Loucy (cell line): ENCODE data around the gene ZFYVE28.

Experiments
- H2AFZ ChIP-seq: fragments of 200-600 bp; sonication (generic); 2 replicates; pipeline ENCODE4 v1.6.0; 2016; ENCODE audit warnings: antibody characterized with exemption, mild to moderate bottlenecking, low read length, moderate library complexity
- H3F3A ChIP-seq: fragments of 200-600 bp; 2 replicates; pipeline ENCODE4 v1.6.0; 2016; ENCODE audit warnings: antibody characterized with exemption, low read depth, mild to moderate bottlenecking
- H3K27me3 ChIP-seq: fragments of 200-600 bp; sonication (generic); 2 replicates; pipeline ENCODE4 v1.6.1; 2014; ENCODE audit warnings: low read length, mild to moderate bottlenecking; ENCODE audit not compliant: insufficient read depth, poor library complexity, severe bottlenecking
- H3K36me3 ChIP-seq: fragments of 200-600 bp; sonication (generic); 2 replicates; pipeline ENCODE4 v1.6.1; 2016; ENCODE audit warnings: low read length; ENCODE audit not compliant: insufficient read depth
- H3K4me1 ChIP-seq: fragments of 200-600 bp; sonication (generic); 2 replicates; pipeline ENCODE4 v1.5.1; 2014; ENCODE audit warnings: low read length, mild to moderate bottlenecking; ENCODE audit not compliant: insufficient read depth, poor library complexity, severe bottlenecking
- H3K4me2 ChIP-seq: fragments of 200-600 bp; sonication (generic); 2 replicates; pipeline ENCODE4 v1.6.0; 2014; ENCODE audit warnings: antibody characterized with exemption, low read length, low read depth, mild to moderate bottlenecking; ENCODE audit not compliant: poor library complexity, severe bottlenecking
- H3K4me3 ChIP-seq: fragments of 200-600 bp; sonication (generic); 2 replicates; pipeline ENCODE4 v1.5.1; 2014; ENCODE audit warnings: low read length, mild to moderate bottlenecking, mixed read lengths; ENCODE audit not compliant: poor library complexity, severe bottlenecking
- H3K79me2 ChIP-seq: fragments of 200-600 bp; sonication (generic); 2 replicates; pipeline ENCODE4 v1.6.1; 2014; ENCODE audit warnings: low read length; ENCODE audit not compliant: insufficient read depth
- H3K9ac ChIP-seq: fragments of 200-600 bp; sonication (generic); 2 replicates; pipeline ENCODE4 v1.6.0; 2014; ENCODE audit warnings: mild to moderate bottlenecking, low read depth, low read length, moderate library complexity; ENCODE audit not compliant: poor library complexity, severe bottlenecking
- H3K9me2 ChIP-seq: fragments of 200-600 bp; sonication (generic); replicated peaks from 2 replicates; pipeline ENCODE4 v1.6.1; 2016; ENCODE audit warnings: low read depth, low read length, mixed read lengths
- H3K9me3 ChIP-seq: fragments of 200-600 bp; sonication (generic); 2 replicates; pipeline ENCODE4 v1.6.1; 2014; ENCODE audit warnings: mild to moderate bottlenecking, antibody characterized with exemption, low read length, low read depth; ENCODE audit not compliant: insufficient read depth
- H4K20me1 ChIP-seq: fragments of 200-600 bp; sonication (generic); 2 replicates; pipeline ENCODE4 v1.6.0; 2014; ENCODE audit warnings: antibody characterized with exemption, low read length, mild to moderate bottlenecking; ENCODE audit not compliant: insufficient read depth, poor library complexity, severe bottlenecking
- CTCF ChIP-seq: fragments of 200-600 bp; sonication (generic); conservative IDR thresholded peaks from 2 replicates; pipeline ENCODE4 v1.5.1; 2014; ENCODE audit warnings: mild to moderate bottlenecking, antibody characterized with exemption, low read length
- EZH2phosphoT487 ChIP-seq: fragments of 200-600 bp; IDR thresholded peaks from 2 replicates; pipeline ENCODE4 v1.6.1; 2018; ENCODE audit warnings: antibody characterized with exemption, mild to moderate bottlenecking, moderate library complexity, borderline replicate concordance

The ZFYVE28 gene

DNA sequence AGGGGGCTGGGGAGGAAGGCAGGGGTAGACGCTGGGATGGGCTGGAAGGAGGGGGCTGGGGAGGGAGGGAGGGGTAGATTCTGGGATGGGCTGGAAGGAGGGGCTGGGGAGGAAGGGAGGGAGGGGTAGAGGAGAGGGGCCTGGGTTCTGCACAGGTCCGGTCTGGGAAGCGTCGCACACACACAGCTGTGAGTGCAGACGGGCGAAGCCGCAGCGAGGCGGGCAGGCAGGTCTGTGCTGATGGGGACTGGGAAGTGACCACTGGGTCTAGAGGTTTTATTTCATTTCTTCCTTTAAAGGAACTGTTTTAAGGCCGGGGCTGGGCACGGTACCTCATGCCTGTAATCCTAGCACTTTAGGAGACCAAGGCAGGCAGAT lies 87.4 kb downstream of the ZFYVE28 start:
- H3K4me2 ChIP-seq = no peak overlapping the region
- H3F3A ChIP-seq = no peaks in the 10 kb centered on the region
- no peaks in the 10 kb centered on the region for H3K27me3 ChIP-seq
- TF ChIP-seq EZH2phosphoT487 (no peak), CTCF (no peak)
- H3K9me3 ChIP-seq = no peaks in the 10 kb centered on the region
- no peaks in the 10 kb centered on the region for H4K20me1 ChIP-seq
- H3K36me3 ChIP-seq = no peaks in the 10 kb centered on the region
- no peak overlapping the region for H2AFZ ChIP-seq
- no peak overlapping the region for H3K9ac ChIP-seq
- H3K9me2 ChIP-seq = no peaks in the 10 kb centered on the region
- no peaks in the 10 kb centered on the region for H3K79me2 ChIP-seq
- no peak overlapping the region for H3K4me3 ChIP-seq
- no peaks in the 10 kb centered on the region for H3K4me1 ChIP-seq

GRCh38 chr4:2330091-2331042 lies 88.1 kb downstream of the ZFYVE28 start:
- Histone ChIP-seq H3K79me2 (no peaks in the 10 kb centered on the region), H4K20me1 (no peaks in the 10 kb centered on the region), H3F3A (no peaks in the 10 kb centered on the region), H3K4me1 (no peaks in the 10 kb centered on the region), H3K4me2 (no peak overlapping the region), H3K9ac (no peak overlapping the region), H3K36me3 (no peaks in the 10 kb centered on the region), H2AFZ (no peak overlapping the region), H3K4me3 (no peak overlapping the region), H3K9me3 (no peaks in the 10 kb centered on the region), H3K9me2 (no peaks in the 10 kb centered on the region), H3K27me3 (no peaks in the 10 kb centered on the region)
- TF ChIP-seq CTCF (no peak), EZH2phosphoT487 (no peak)

DNA sequence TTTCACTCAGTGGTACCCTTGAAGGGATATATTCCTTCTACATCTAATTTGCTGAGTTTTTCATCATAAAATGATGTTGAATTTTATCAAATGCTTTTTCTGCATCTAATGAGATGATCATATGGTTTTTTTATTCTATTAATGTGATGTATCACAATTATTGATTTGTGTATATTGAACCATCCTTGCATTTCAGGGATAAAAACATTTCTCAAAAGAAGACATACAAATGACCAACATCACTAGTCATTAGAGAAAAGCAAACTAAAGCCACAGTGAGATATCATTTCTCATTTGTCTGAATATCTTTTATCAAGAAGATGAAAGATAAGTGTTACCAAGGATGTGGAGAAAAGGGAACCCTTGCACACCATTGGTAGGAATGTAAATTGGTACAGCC lies 90.9 kb downstream of the ZFYVE28 start:
- Histone ChIP-seq H3K4me1 (no peaks in the 10 kb centered on the region), H3K9me2 (no peaks in the 10 kb centered on the region), H3K79me2 (no peaks in the 10 kb centered on the region), H3K36me3 (no peaks in the 10 kb centered on the region), H3F3A (no peaks in the 10 kb centered on the region), H3K9ac (no peak overlapping the region), H3K4me2 (no peak overlapping the region), H2AFZ (no peak overlapping the region), H3K9me3 (no peaks in the 10 kb centered on the region), H3K27me3 (no peaks in the 10 kb centered on the region), H4K20me1 (no peaks in the 10 kb centered on the region), H3K4me3 (no peak overlapping the region)
- TF ChIP-seq EZH2phosphoT487 (no peak), CTCF (no peak)
